Measurements from ENCODE around the gene SYNGR3.

SYNGR3 gene

DNA sequence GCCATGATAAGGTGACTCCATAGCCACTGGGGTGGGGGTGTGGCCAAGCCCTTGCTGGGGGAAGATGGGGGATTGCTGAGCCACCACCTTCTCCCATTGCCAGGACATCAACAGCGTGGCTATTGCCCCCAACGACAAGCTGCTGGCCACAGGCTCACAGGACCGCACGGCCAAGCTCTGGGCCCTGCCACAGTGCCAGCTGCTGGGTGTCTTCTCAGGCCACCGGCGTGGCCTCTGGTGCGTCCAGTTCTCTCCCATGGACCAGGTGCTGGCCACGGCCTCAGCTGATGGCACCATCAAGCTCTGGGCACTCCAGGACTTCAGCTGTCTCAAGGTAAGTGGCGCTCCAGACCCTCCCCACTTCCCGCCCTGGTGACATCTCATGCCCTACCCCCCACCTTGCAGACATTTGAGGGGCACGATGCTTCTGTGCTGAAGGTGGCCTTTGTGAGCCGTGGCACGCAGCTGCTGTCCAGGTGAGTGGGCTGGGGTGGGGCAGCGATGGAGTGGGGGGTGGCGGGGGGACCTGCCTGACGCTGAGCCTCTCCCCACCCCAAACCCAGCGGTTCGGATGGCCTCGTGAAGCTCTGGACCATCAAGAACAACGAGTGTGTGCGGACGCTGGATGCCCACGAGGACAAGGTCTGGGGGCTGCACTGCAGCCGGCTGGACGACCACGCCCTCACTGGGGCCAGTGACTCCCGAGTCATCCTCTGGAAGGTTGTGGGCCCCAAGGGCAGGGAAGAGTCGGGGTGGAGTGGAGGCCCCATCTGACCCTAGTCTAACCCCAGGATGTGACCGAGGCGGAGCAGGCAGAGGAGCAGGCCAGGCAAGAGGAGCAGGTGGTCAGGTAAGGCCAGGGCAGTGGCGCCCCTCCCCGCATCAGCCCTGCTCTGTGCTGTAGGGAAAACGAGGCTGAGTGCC, 12.6 kb upstream of the SYNGR3 start:
- TF ChIP-seq CTCF (IDR thresholded peaks at IDR 0.05): no peak
- DNase-seq: no peak
- H3K4me1 Mint-ChIP-seq: peaks cover 7% of the 10 kb centered on the region
- no peak overlapping the region for H3K4me3 Mint-ChIP-seq
- no peaks in the 10 kb centered on the region for H3K9me3 Mint-ChIP-seq
- peaks cover 46% of the 10 kb centered on the region for H3K27me3 Mint-ChIP-seq (ENCODE audit: low read depth, poor library complexity)
- H3K27ac Mint-ChIP-seq: no peak overlapping the region
- H3K36me3 Mint-ChIP-seq (ENCODE audit: low read depth): peaks cover 5% of the 10 kb centered on the region

DNA sequence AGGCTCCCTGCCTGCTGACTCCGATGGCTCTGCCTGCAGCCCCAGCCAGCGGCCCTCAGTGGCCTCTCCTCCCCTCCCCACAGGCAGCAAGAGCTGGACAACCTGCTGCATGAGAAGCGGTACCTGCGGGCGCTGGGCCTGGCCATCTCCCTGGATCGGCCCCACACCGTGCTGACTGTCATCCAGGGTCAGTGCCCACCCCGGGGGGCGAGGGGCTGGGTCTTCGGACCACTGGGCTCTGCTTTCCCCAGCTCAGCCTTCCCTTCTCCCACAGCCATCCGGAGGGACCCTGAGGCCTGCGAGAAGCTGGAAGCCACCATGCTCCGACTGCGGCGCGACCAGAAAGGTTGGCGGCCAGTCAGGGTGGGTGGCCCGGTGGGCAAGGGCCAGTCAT, 11.9 kb upstream of the SYNGR3 start:
- no peak overlapping the region for H3K4me3 Mint-ChIP-seq
- no peak overlapping the region for H3K27ac Mint-ChIP-seq
- DNase-seq: no peak
- peaks cover 5% of the 10 kb centered on the region for H3K36me3 Mint-ChIP-seq (ENCODE audit: low read depth)
- TF ChIP-seq CTCF (IDR thresholded peaks at IDR 0.05): no peak
- peaks cover 52% of the 10 kb centered on the region for H3K27me3 Mint-ChIP-seq (ENCODE audit: low read depth, poor library complexity)
- H3K9me3 Mint-ChIP-seq: no peaks in the 10 kb centered on the region
- peaks cover 6% of the 10 kb centered on the region for H3K4me1 Mint-ChIP-seq

- Mint-ChIP-seq H3K4me3 (no peak overlapping the region), H3K9me3 (no peaks in the 10 kb centered on the region), H3K36me3 (ENCODE audit: low read depth) (peaks cover 5% of the 10 kb centered on the region), H3K4me1 (peaks cover 8% of the 10 kb centered on the region), H3K27ac (no peak overlapping the region), H3K27me3 (ENCODE audit: low read depth, poor library complexity) (peaks cover 58% of the 10 kb centered on the region)
- TF ChIP-seq CTCF (IDR thresholded peaks at IDR 0.05): no peak
- no peak for DNase-seq
Observed at GRCh38 chr16:1978476-1979120, 11.2 kb upstream of the SYNGR3 start.

GRCh38 chr16:1979271-1980029, 10.3 kb upstream of the SYNGR3 start:
- Mint-ChIP-seq H3K36me3 (ENCODE audit: low read depth) (peaks cover 5% of the 10 kb centered on the region), H3K4me3 (no peak overlapping the region), H3K4me1 (peaks cover 8% of the 10 kb centered on the region), H3K27ac (no peak overlapping the region), H3K27me3 (ENCODE audit: low read depth, poor library complexity) (peaks cover 58% of the 10 kb centered on the region), H3K9me3 (no peaks in the 10 kb centered on the region)
- peak; percentile 47 for DNase-seq
- TF ChIP-seq CTCF (IDR thresholded peaks at IDR 0.05): no peak

DNA sequence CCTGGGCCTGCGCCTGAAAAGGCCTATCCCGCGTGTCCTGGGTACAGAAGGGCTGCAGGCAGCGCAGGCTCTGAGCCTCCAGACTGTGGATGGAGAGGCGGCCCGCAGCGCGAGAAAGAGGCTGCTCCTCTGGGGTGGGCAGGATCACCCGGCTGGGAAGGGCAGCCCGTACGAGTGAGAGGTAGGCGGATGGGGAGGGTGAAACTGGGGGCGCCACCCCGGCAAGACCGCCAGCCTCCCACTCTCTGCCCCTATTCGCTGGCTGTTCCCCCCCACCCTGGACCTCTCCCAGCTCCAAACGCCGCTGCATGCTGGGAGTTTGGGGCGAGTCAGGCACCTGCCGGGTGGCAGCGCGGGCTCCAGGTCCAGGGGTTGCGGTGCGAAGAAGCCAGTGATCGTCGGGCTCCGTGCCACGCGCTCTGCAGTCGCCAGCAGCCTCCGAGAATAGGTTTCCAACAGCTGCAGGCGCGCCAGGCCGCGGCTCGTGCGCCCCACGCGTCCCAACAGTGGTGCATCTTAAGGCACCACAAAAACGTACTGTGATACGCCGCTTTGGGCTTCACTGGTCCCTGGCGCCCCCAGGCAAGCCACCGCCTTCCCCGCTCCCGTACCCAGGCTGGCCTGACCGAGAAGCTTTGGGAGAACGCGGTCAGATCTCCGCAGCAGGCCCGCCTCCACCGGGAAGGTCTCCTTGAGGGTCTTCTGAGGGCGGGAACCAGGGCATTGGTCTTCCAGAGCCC, 9.6 kb upstream of the SYNGR3 start:
- H3K27me3 Mint-ChIP-seq (ENCODE audit: low read depth, poor library complexity): peaks cover 58% of the 10 kb centered on the region
- no peak overlapping the region for H3K27ac Mint-ChIP-seq
- peaks cover 15% of the 10 kb centered on the region for H3K4me1 Mint-ChIP-seq
- H3K9me3 Mint-ChIP-seq: no peaks in the 10 kb centered on the region
- no peak for TF ChIP-seq CTCF (IDR thresholded peaks at IDR 0.05)
- DNase-seq: no peak
- peaks cover 5% of the 10 kb centered on the region for H3K36me3 Mint-ChIP-seq (ENCODE audit: low read depth)
- no peak overlapping the region for H3K4me3 Mint-ChIP-seq
